Thyroid gland (tissue), 4 donors: ENCODE results near the gene PCTP. TPM values are rescaled to one million over a fixed set of nuclear protein-coding genes. Genes with fewer than 3 reads are reported as not detected.

Source experiments
- DNase-seq, 2 donors: peaks; one replicate each; pipeline ENCODE4 v3.0.0-alpha.2; 2019
- H3K27ac ChIP-seq, 3 donors: fragments of 200-600 bp; sonication (generic); 1 replicate in 2 of 3; 2 replicates in 1 of 3; pipeline ENCODE4 v1.5.1; 2016 to 2019; ENCODE audit warnings: mild to moderate bottlenecking in 1 of 3, moderate library complexity in 1 of 3
- H3K27me3 ChIP-seq: fragments of 200-600 bp; sonication (generic); one replicate; pipeline ENCODE4 v1.5.1; 2019
- H3K36me3 ChIP-seq, 2 donors: fragments of 200-600 bp; sonication (generic); one replicate each; pipeline ENCODE4 v1.5.1; 2016 to 2019
- H3K4me1 ChIP-seq, 2 donors: fragments of 200-600 bp; sonication (generic); one replicate each; pipeline ENCODE4 v1.5.1; 2017 to 2019
- H3K4me3 ChIP-seq, 3 donors: fragments of 200-600 bp; sonication (generic); replicated peaks in 1 of 3; 1 replicate in 2 of 3; 2 replicates in 1 of 3; pipeline ENCODE4 v1.5.1; 2016; ENCODE audit warnings: mild to moderate bottlenecking in 1 of 3
- H3K9me3 ChIP-seq: fragments of 200-600 bp; sonication (generic); one replicate; pipeline ENCODE4 v1.5.1; 2017
- POLR2A ChIP-seq, 2 donors: fragments of 450-650 bp; IDR thresholded peaks; one replicate each; pipeline ENCODE4 v1.6.1; 2017; ENCODE audit warnings: antibody characterized with exemption in 2 of 2, mild to moderate bottlenecking in 2 of 2, moderate library complexity in 1 of 2
- WGBS, 2 donors: methylation state at CpG; one replicate each; pipeline ENCODE4 v1.1.5; 2017; 5-methylcytosine and 5-hydroxymethylcytosine counted together
- intact Hi-C: fragments of 100-400 bp; cut with DNase I; formaldehyde crosslinking; loops from one replicate; pipeline ENCODE4 v1.15.1; 2023
- total RNA-seq, 4 donors: library from RNA; depleted of rRNA; stranded (reverse); fragments of >200 nt; gene quantifications; one replicate each; pipeline ENCODE4 v1.2.3, GENCODE V29; 2016
- TF ChIP-seq, protein P1 (sequence below), 6 experiments: fragments of 200-600 bp in 3 of 6; fragments of 450-650 bp in 3 of 6; sonication (generic) in 3 of 6; IDR thresholded peaks; one replicate each; pipeline ENCODE4 v1.5.1; 2016 to 2019; ENCODE audit warnings: antibody characterized with exemption in 6 of 6, mild to moderate bottlenecking in 2 of 6, inconsistent platforms in 1 of 6, moderate library complexity in 1 of 6

Gene PCTP
- total RNA-seq, 4 donors from 2014 or later: 13.7 to 17.2 (median 14.8) TPM

- intact Hi-C loops: no loop called here
- no peaks in the 10 kb centered on the region for H3K4me1 ChIP-seq
- no peak overlapping the region for H3K27ac ChIP-seq
- WGBS, 2 donors: 95 to 98% methylated on average over 2 of the region's 2 CpGs
- H3K27me3 ChIP-seq: no peaks in the 10 kb centered on the region
- H3K4me3 ChIP-seq: no peak overlapping the region
- no peak for TF ChIP-seq POLR2A (IDR thresholded peaks at IDR 0.05)
- TF ChIP-seq, protein P1, sequence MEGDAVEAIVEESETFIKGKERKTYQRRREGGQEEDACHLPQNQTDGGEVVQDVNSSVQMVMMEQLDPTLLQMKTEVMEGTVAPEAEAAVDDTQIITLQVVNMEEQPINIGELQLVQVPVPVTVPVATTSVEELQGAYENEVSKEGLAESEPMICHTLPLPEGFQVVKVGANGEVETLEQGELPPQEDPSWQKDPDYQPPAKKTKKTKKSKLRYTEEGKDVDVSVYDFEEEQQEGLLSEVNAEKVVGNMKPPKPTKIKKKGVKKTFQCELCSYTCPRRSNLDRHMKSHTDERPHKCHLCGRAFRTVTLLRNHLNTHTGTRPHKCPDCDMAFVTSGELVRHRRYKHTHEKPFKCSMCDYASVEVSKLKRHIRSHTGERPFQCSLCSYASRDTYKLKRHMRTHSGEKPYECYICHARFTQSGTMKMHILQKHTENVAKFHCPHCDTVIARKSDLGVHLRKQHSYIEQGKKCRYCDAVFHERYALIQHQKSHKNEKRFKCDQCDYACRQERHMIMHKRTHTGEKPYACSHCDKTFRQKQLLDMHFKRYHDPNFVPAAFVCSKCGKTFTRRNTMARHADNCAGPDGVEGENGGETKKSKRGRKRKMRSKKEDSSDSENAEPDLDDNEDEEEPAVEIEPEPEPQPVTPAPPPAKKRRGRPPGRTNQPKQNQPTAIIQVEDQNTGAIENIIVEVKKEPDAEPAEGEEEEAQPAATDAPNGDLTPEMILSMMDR (IDR thresholded peaks at IDR 0.05): no peak
- no peaks in the 10 kb centered on the region for H3K9me3 ChIP-seq
- no peak for DNase-seq
- no peaks in the 10 kb centered on the region for H3K36me3 ChIP-seq
Observed at GRCh38 chr17:55806745-55807495, 56.1 kb downstream of the PCTP start.

DNA sequence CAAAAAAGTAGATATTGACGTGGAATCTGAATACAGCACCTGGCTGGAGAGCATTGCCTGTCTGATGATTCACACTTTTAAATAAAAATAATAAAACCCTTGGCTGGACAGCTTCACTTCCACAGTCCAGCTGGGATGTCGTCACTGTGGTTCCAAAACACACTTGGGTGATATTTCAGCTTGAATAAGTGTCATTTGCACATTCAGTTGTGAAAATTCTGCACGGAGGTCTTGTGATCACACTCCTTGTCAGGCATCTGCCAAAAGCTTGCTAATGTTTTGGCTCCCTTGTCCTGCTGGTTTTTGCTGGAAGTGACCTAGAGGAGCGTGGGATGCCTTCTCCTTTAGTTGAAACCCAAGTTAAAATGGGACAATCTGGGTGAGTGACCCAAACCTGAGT, 60.7 kb downstream of the PCTP start:
- intact Hi-C loops: no loop called here
- Histone ChIP-seq H3K36me3 (no peaks in the 10 kb centered on the region), H3K27ac (no peak overlapping the region), H3K4me1 (no peaks in the 10 kb centered on the region), H3K27me3 (no peaks in the 10 kb centered on the region), H3K4me3 (no peak overlapping the region), H3K9me3 (no peaks in the 10 kb centered on the region)
- TF ChIP-seq, protein P1 (IDR thresholded peaks at IDR 0.05): no peak
- no peak for TF ChIP-seq POLR2A (IDR thresholded peaks at IDR 0.05)
- 62 to 72% methylated on average over 4 of the region's 4 CpGs for WGBS, 2 donors
- DNase-seq: no peak

GRCh38 chr17:55812323-55812722, 61.5 kb downstream of the PCTP start:
- Histone ChIP-seq H3K27ac (no peak overlapping the region), H3K27me3 (no peaks in the 10 kb centered on the region), H3K4me3 (no peak overlapping the region), H3K36me3 (no peaks in the 10 kb centered on the region), H3K9me3 (no peaks in the 10 kb centered on the region), H3K4me1 (no peaks in the 10 kb centered on the region)
- no peak for DNase-seq
- 80 to 86% methylated on average over 3 of the region's 3 CpGs for WGBS, 2 donors
- intact Hi-C loops: no loop called here
- no peak for TF ChIP-seq POLR2A (IDR thresholded peaks at IDR 0.05)
- TF ChIP-seq, protein P1 (IDR thresholded peaks at IDR 0.05): no peak

DNA sequence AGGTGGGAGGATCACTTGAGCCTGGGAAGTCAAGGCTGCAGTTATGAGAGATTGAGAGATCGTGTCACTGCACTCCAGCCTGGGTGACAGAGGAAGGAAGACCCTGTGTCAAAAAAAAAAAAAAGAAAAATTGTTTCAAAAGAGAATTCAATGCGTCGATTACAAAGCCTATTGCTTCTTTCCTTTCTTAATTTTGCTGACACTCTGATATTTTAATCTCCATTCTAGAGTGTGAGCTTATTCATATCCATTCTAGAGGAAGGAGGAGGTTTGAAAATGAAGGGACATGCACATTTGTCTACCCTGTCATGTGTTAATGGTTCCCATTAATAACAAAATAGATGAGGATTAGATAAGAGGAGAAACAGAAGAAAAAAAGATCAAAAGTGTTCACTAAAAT, 63.1 kb downstream of the PCTP start:
- H3K9me3 ChIP-seq: no peaks in the 10 kb centered on the region
- no peak overlapping the region for H3K4me3 ChIP-seq
- intact Hi-C loops: no loop called here
- TF ChIP-seq, protein P1 (IDR thresholded peaks at IDR 0.05): no peak
- no peak for TF ChIP-seq POLR2A (IDR thresholded peaks at IDR 0.05)
- DNase-seq: peak in 1 of 2 donors; percentile 5
- WGBS, 2 donors: 72 to 76% methylated on average over 3 of the region's 3 CpGs
- H3K27ac ChIP-seq: peak overlapping the region in 1 of 3 donors; percentile 14
- H3K4me1 ChIP-seq: no peaks in the 10 kb centered on the region
- H3K27me3 ChIP-seq: no peaks in the 10 kb centered on the region
- no peaks in the 10 kb centered on the region for H3K36me3 ChIP-seq

DNA sequence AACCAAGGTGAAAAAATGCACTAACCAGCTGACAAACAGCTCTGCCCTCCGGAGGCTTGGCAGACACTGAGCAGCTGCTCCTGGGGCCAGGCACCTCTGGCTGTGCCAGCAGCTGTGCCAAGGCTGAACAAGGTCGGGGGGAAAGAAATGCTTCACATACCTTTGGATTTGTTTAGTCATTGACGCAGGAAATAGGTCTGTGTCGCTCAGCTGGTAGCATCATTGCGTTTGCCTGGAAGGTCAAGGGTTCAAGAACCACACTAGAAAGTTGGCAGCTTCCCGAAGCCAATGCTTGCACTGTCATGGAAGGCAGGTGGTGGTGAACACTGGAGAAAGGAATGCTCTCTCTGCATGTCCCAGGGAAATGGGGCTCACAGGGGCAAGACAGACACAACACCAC, 63.5 kb downstream of the PCTP start:
- Histone ChIP-seq H3K27me3 (no peaks in the 10 kb centered on the region), H3K4me3 (no peak overlapping the region), H3K9me3 (no peaks in the 10 kb centered on the region), H3K36me3 (no peaks in the 10 kb centered on the region), H3K27ac (no peak overlapping the region), H3K4me1 (no peaks in the 10 kb centered on the region)
- WGBS, 2 donors: 25 to 28% methylated on average over 6 of the region's 6 CpGs
- DNase-seq: peak; percentile 56 to 81
- no peak for TF ChIP-seq POLR2A (IDR thresholded peaks at IDR 0.05)
- TF ChIP-seq, protein P1 (IDR thresholded peaks at IDR 0.05): no peak
- intact Hi-C loops: no loop called here
